ENCODE data around the gene TANGO6.

DNA sequence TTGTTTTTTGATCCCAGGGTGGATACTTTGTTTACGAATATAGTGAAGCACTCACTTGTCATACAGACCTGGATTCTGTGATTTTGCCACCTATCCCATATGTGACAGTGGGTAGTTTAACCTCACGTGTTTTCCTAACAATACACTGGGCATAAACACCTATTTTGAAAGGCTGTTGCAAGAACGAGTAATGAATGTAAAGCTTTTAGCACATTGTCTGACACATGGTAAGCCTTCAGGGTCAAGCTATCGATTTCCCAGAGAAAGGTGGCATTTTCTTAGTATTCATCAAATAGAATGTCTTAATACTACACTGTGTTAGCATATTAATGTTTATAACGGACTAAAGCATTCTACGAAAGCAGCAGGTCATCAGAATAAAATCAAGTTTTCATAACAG, 287.1 kb downstream of the TANGO6 start:
- TF ChIP-seq, protein P1, sequence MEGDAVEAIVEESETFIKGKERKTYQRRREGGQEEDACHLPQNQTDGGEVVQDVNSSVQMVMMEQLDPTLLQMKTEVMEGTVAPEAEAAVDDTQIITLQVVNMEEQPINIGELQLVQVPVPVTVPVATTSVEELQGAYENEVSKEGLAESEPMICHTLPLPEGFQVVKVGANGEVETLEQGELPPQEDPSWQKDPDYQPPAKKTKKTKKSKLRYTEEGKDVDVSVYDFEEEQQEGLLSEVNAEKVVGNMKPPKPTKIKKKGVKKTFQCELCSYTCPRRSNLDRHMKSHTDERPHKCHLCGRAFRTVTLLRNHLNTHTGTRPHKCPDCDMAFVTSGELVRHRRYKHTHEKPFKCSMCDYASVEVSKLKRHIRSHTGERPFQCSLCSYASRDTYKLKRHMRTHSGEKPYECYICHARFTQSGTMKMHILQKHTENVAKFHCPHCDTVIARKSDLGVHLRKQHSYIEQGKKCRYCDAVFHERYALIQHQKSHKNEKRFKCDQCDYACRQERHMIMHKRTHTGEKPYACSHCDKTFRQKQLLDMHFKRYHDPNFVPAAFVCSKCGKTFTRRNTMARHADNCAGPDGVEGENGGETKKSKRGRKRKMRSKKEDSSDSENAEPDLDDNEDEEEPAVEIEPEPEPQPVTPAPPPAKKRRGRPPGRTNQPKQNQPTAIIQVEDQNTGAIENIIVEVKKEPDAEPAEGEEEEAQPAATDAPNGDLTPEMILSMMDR (IDR thresholded peaks at IDR 0.05; ENCODE audit: low read length): no peak
- no peak for TF ChIP-seq EZH2 (optimal IDR thresholded peaks at IDR 0.05; ENCODE audit: low read depth, low read length)

Data from MM.1S (cell line).